ENCODE results near the gene GALNT18. TPM values are rescaled to one million over a fixed set of nuclear protein-coding genes. Genes with fewer than 3 reads are reported as not detected.
A peak's percentile ranks its signal among the peaks of the same experiment; 100 is the strongest.

The GALNT18 gene
- total RNA-seq, 1 experiment from 2014 or later: 4.0 TPM

DNA sequence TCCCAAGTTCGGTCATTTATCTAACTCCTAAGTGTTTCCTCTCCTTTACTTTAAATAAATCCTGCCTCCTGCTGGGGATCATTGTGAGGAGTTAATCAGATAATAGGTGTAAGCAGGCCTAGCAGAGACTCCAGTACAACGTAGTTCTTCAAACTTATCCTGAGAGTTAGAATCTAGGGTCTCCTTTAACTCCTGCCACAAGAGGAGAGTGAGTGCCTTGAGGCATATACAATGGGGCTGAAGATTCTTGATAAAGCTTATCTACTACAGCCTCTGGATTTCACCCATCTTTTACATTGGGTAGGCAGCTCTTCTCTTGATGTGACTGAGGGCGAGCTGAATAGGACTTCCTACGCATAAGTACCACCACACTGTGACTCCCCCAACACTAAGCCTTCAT lies 3.1 kb upstream of the GALNT18 start:
- DNase-seq (ENCODE audit: low read depth): no peak

DNA sequence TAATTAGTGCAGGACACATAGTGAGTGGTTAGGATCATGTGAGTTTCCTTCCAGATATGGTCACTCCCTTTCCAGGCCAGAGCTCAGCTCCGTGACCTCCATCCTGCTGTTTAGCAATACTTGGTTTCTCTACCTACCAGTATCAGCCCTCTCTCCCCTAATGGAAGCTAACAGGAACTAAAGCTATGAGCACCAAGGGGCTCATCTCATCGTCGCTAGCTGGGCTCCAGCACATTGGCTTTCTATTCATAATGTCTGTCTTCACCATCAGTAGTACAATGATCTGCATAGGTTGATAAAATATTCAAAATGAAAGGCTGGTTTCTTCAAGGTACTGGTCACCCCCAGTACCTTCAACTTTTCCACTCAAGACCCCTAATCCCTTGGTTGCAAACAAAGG lies 2.4 kb upstream of the GALNT18 start:
- no peak for DNase-seq (ENCODE audit: low read depth)

DNA sequence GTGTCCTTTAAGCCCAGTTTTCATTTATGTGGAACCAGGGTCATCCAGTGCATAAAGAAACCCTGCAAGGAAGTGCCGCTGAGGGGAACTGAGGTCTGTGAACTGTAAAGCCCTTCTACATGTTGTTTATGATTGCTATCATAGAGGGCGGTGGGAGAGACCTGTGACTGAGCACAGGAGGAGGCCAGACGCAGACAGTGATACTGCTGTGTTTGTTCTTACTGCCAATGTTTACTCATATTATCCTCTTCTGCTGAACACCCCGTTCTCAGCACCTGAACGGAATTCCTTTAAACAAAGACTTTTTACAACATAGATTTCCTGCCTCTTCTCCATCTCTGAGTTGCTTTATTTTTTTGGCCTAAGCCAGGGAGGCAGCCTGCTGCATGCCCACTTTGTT lies 967 bp upstream of the GALNT18 start:
- DNase-seq (ENCODE audit: low read depth): no peak

DNA sequence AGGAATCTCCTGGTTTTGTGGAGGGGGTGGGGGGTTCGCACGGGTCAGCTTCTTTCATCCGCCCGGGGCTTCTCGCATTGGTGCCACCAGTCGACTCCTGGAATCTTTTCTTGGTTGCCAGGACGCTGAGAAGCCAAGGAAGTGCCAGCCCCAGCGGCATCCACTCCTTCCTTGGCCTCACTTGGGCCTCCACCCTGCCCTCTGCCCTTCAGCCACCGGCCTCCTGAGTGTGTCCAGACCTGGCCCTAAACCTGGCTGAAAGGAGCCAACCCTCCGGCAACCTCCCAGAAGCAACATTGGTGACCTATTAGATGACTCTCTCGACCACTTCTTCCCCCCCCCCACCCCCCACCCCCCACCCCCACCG lies 518 bp upstream of the GALNT18 start:
- no peak for DNase-seq (ENCODE audit: low read depth)

DNA sequence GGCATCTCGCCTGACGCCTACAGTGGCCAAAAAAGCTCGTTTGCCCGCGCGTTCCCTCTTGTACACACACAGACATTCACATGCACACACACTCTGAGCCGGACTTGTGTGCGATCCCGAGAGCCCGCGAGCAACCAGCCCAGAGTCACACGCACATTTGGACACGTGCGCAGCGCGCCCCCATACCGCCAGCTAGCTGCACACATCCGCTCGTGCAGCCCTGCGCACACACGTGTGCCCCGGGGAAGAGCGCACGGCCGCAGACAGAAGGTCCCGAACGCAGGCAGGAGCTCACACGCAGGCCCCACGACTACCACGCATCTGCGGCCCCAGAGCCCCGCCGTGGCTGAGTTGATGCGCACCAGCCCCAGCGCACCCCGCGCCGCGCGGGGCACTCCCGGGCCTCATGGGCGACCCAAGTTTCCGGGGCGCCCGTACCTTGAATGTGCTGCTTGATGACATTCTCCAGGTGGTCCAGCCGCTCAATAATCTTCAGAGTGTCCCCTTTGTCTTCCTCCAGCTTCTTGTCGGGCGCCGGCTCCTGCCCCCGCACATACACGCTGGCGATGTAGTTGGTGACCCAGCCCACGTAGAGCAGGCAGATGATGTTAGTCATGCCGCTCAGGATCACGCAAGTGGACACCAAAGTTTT lies 758 bp downstream of the GALNT18 start:
- DNase-seq (ENCODE audit: low read depth): no peak

DNA sequence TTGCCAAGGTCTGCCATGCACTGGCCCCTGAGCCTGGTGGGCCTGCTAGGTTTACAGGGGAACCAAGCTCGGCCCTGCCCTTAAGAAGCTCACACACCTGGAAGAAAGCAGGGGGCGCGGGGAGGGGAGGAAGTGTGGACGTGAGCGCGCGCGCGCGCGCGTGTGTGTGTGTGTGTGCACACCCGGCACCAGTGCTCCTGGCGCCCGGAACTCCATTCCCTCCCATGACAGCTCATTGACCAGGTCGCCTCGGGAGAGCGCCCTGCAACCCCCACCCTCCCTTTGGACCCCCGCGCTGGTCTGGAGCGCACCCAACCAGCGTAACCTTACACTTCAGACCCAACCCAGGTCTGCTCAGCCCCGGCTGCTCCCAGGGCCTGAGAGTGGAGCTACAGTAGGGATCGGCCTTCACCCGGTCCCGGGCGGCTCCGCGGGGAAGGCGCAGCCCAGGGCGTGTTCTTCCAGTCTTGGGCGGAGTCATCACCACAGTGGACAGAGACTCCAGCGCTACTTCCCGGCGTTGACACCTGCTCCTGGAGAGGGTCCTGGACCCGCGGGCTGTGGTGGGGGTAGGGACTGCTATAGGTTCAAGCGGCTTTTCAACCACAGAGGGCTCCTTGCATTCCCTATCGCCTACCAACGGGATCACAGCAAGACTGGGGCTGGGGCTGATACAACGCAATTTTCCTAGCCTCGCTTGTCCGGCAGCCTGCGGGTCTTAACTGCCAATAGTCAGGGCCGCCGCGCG lies 1.5 kb downstream of the GALNT18 start:
- DNase-seq (ENCODE audit: low read depth): no peak

DNA sequence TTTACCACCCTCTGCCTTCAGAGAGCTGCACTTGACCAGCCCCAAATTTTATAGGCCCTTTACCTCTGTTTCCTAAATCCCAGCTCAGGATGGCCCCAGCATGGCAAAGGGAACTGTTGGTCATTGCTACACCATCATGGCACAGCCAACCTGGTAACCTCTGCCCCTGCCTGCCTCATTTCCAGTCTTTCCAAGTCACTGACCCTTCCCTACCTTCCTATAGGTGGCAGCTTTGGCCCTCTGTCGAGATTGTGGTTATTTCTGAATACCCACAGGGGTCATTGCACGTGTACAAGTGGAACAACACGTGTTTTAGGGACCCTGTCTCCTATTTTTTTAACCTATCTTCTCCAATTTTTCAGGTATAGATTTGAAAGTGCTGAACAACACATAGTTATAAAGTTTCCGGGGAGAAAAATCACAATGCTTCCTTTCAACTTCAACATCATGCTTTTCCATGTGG lies 2.8 kb downstream of the GALNT18 start:
- DNase-seq (ENCODE audit: low read depth): no peak

DNA sequence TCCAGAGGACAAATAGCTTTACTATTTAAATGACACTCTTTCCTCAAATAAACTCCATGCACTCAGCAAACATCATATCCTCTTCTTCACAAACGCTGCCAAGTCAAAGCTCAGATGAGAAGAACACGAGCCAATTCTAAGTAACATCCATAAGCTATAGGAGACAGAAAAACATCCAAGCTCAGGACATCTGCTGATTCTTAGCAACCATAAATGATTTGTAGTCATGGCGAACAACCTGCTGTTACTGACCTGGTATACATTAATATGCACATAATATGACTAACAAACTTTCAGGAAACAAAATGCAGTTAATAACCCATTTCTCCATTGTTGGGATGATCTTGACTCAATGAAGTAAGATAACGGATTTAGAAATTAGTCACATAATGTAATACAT lies 6.7 kb downstream of the GALNT18 start:
- DNase-seq (ENCODE audit: low read depth): no peak

DNA sequence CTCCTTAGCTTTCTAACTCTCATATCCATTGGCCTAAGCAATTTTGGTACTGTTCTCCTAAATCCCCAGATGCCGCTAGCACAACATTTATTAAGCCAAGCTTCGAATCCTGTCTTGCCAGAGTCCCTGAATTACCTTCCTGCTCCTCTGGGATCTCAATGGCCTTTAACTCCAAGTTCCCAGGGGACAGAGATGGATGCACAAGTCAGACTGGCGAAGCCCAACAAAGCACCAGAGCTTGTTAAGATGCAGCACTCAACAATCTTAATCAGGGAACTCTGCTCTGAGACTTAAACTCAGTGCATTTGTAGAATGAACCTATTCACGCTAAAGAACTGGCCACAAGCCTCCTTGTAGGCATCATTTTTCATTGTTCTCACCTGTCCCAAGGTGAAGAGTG lies 9.4 kb downstream of the GALNT18 start:
- DNase-seq (ENCODE audit: low read depth): no peak

DNA sequence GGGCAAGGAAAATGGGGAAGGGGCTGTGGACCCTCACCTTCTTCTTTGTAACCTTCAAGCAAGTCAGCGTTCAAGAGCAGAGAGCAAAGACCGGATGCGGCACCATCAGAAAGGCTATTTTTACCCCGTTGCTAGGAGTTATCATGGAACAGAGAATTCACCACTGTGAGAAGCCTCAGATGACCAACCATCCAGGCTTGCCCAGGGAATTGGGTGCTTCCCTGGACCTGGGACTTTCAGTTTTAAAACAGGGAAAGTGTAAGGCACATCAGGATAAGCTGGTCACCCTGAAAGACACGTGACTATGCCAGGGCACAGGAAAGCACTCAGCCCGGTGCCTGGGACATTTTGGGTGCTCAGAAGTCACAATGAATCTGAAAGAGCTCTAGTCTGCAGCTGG lies 10.4 kb downstream of the GALNT18 start:
- peak; percentile 71 for DNase-seq (ENCODE audit: low read depth)

DNA sequence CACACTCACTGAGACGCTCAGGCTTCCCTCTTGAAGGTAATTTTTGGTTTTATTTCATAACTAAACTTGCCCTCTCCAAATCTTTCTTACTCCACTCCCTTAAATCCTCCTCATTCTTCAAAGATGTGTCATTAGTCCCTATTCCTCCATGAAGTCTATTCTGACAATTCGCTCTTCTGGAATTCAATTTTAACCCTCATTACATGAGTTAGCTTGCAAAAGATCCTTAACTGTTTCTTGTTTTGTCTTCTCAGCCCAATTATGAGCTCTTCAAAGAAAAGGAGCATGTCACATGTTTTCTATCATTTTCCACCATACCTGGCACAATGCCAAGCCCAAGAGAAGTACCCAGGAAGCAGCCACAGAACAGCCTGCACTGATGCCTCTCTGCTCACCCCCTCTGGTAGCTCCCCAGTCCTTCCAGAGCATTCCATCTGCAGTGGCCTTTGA lies 13.0 kb downstream of the GALNT18 start:
- DNase-seq (ENCODE audit: low read depth): peak; percentile 70

DNA sequence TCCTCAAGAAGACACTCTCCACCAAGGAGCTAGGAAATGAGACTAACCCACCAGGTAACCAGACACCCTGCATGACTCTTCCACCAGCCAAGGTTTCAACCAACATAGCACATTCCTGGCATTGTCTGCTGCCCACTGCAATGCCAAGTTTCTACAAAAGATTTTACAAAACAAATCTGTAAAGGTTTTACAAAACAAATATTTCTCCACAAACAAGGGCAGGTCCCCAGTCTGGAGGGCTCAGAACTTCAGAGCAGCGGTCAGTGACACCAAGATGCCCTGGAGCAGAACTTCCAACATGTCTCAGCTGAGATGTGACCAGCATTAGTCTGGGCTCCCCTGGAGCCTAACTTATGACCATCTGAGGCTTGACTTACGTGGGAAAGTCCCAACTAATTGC lies 14.0 kb downstream of the GALNT18 start:
- DNase-seq (ENCODE audit: low read depth): peak; percentile 55

DNA sequence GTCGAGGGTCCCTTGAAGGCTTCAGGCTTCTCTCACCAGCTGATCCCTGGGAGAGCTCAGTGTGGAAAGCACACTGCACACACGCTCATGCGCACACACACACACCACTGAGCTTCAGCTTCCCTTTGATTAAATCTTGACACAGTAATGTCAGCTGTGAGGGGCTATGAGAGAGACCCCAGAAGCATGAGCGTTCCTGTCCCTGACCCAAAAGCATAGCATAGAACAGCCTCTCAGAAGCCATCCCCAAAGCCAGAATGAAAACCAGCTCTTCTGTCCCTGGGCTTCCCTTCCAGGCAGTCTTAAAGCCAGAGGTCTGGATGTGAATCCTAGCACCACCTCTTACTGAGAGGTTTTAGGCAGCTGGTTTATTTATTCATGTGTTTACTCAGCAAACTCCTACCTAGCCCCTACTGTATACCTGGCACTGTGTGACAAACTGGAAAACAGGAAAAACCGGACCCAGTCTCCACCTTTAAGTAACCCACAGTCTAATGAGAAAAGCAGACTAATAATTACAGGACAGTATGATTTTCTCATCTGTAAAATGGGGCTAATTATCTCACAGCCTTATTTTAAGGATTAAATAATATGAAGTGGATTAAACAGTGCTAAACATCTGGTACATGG lies 15.9 kb downstream of the GALNT18 start:
- no peak for DNase-seq (ENCODE audit: low read depth)

DNA sequence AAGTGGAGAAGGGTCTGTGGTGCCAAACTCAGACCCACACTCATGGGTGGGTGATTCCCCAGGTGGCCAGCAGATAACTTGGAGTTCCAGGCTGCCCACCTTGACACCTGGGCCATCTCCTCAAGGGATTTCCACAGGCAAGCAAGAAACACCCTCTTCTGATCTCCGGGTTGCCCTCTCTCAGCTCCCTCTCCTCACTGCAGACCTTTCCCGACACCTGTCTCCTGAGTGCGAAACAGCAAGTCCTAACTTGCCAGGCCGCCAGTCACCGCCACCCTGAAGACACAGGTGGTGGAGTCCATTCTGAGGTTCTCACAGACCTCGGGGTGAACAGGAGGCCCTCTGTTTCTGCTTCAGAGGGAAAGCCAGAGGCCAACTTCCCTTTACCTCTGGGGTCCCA lies 16.6 kb downstream of the GALNT18 start:
- no peak for DNase-seq (ENCODE audit: low read depth)

DNA sequence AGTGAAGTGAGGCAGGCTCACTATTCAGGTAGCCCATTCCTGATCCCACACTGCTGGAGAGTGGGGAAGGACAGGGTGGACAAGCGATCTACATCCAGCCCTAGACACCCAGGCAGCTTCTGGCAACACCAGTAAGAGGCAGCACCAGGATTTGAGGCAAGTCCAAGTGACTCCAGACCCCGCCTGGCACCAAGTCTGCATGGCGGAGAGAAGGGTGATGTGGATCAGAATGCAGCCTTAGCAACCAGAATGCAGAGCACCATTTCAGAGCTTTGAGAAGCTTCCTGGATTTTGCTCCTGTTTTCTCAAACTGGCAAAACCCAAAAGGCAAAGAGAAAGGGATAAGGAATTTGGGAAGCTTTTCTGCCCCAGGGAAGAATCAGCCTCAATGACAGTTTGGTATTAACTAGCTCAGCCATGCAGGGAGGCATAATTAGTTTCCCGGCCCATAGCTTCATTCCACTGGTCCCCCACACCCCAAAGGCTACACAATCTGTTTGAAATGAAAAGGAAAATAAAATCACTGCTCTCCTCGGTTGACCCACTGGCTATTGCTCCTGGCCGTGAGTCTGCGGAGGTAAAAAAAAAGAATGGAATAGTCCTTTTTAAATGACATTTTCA lies 17.3 kb downstream of the GALNT18 start:
- DNase-seq (ENCODE audit: low read depth): no peak

DNA sequence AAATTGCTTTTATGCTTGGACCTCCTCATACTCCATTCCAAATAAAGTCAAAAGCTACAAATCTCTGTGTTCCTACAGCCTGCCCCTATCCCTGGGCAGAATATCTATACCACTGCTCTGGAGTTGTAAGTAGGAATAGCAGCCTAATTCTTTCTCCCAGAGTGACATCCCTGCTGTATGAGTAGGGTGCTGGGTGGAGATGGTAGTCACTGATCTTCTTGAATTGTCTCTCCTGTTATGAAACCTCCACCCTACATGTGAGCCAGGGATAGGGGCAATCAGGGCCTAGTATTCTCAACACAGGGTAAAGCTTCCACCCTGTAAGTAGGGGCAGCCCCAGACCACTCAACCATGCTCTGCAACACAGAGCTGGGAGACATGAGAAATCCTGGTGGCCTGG lies 19.8 kb downstream of the GALNT18 start:
- DNase-seq (ENCODE audit: low read depth): no peak

DNA sequence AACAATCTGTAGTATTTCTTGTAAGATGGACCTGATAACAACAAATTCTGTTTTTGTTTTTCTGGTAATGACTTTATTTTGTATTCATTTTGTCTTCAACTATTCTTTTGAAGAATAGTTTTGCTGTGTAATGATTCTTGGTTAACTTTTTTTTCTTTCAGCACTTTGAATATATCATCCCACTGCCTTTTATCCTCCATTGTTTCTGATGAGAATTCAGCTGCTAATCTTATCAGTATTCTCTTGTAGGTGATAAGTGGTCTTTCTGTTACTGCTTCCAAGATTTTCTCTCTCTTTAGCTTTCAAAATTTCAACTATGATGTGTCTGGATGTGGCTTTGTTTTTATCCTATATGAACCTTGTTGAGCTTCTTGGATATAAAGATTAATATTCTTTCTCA lies 21.5 kb downstream of the GALNT18 start:
- DNase-seq (ENCODE audit: low read depth): no peak

DNA sequence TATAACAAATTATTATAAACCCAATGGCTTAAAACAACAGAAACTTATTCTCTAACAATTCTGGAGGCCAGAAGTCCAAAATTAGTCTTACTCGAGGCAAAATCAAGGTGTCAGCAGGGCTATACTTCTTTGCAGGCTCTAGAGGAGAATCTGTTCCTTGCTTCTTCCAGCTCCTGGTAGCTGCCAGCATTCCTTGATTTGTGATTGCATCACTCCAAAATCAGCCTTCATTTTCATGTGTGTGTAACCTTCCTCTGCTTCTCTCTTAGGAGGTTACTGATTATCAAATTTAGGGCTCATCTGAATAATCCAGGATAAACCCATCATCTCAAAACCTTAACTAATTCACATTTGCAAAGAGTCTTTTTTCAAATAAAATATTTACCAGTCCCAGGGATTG lies 23.6 kb downstream of the GALNT18 start:
- no peak for DNase-seq (ENCODE audit: low read depth)

DNA sequence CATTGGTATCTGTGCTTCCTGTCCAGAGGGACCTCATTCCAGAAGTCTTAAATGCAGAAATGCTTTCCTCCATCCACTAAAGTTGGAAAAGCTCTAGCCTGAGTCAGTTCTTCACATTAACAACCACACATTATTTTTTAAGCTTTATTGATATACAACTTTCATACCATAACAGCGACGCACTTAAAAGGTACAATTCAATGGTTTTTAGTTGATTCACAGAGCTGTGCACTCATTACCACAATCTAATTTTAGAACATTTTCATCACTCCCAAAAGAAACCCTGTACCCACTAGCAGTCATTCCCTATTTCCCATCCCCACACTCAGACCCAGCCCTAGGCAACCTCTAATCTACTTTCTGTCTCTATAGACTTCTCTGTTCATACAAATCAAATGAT lies 27.6 kb downstream of the GALNT18 start:
- DNase-seq (ENCODE audit: low read depth): peak; percentile 12

DNA sequence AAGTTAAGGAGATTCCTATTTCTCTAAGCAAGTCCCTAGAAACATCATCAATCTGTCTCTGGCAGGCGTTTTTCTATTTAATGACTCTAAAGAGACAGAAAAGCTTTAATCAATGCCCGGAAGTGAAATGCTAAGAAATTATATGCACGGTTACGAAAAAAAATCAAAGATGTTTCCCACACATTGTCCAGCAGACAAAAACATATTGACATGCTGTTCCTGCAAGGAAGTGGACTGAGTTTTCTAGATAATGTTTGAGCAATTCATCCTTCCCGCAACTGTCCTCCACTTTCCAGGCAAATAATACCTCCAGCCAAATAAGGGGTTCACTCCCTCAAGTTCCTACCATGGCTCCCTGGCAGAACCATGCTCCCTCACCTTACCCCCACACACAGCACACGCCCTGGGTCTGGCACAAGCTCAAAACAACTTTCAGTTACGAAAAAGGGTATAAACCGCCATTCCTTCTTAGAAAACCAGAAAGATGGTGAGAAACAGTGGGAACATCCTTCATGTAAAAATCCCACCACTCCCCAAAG lies 29.6 kb downstream of the GALNT18 start:
- DNase-seq (ENCODE audit: low read depth): no peak

DNA sequence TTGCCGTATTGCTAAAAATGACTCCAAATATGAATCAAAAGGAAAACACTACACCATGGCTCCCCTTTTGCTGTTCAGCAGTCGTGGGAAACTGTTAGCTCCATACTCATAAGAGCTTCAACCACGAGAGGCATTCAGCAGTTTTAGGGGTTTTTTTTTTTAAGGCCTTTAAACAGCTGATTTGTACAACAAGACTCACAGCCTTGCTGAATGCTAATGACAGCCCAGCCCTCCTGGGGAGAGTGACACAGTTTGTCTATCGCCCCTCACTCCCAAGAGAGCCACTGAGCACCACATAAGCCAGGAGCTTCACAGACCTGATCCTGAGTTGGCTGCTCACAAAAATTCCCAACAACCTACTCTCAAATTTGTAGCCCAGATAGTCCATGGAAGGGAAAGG lies 32.4 kb downstream of the GALNT18 start:
- DNase-seq (ENCODE audit: low read depth): no peak

DNA sequence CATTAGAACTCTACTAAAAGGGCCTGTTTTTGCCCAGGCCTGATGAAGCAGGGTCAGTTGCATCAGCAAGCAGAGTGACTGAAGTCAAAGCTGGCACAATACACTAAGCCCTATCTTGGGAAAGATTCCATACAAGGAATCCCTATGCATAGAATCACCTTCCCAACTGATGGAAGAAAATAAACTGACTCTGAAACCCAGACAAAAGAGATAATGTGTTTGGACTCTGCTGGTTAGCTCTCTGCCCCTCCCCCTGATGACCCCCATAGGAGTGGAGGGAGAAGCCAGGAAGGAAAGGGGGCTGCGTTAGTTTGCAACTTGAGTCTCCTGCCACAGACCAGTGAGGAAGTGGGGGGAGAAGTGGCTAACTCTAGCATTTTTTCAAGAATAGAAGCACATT lies 32.9 kb downstream of the GALNT18 start:
- no peak for DNase-seq (ENCODE audit: low read depth)

Measured in LHCN-M2 (cell line).